ENCODE measurements around the gene ZNF668. TPM values are rescaled to one million over a fixed set of nuclear protein-coding genes. Genes with fewer than 3 reads are reported as not detected.
A peak's percentile ranks its signal among the peaks of the same experiment; 100 is the strongest.

Gene ZNF668
- total and polyA plus RNA-seq, 8 donors: 5.7 to 14.2 (median 10.0) TPM; not detected in 1

GRCh38 chr16:31033709-31034492, 40.1 kb downstream of the ZNF668 start:
- H3K4me1 ChIP-seq: peaks cover 5 to 43% (median 24%) of the 10 kb centered on the region in 4 donors
- DNase-seq: peak; percentile 93 to 96
- intact Hi-C loops (cut with DNase I; ENCODE audit: low total_unique reads): no loop called here
- no peaks in the 10 kb centered on the region for H3K27me3 ChIP-seq
- WGBS, 5 donors: 0 to 1% (median 1%) methylated on average over 40 to 47 of the region's 47 CpGs
- peak overlapping the region; percentile 90 to 99 (median 96) for H3K4me3 ChIP-seq
- peaks cover 24 to 44% (median 40%) of the 10 kb centered on the region in 4 donors for H3K36me3 ChIP-seq
- peak overlapping the region; percentile 86 to 96 (median 92) for H3K27ac ChIP-seq
- TF ChIP-seq POLR2AphosphoS5 (IDR thresholded peaks at IDR 0.05): peak; percentile 47 to 73 (median 65)
- TF ChIP-seq EP300 (IDR thresholded peaks at IDR 0.05): no peak
- H3K9me3 ChIP-seq: no peaks in the 10 kb centered on the region

- 0 to 1% (median 1%) methylated on average over 48 to 75 of the region's 75 CpGs for WGBS, 5 donors
- Histone ChIP-seq H3K4me3 (peak within 1 kb of the TSS; percentile 90 to 99 (median 96)), H3K36me3 (peaks cover 16 to 35% (median 31%) of the 10 kb centered on the region in 4 donors), H3K9me3 (no peaks in the 10 kb centered on the region), H3K4me1 (peaks cover 5 to 43% (median 24%) of the 10 kb centered on the region in 4 donors), H3K27ac (peak within 1 kb of the TSS; percentile 86 to 96 (median 92)), H3K27me3 (no peaks in the 10 kb centered on the region)
- DNase-seq: peak; percentile 99
- TF ChIP-seq EP300 (IDR thresholded peaks at IDR 0.05): no peak
- peak; percentile 71 to 91 (median 77) for TF ChIP-seq POLR2AphosphoS5 (IDR thresholded peaks at IDR 0.05)
- intact Hi-C loops (cut with DNase I; ENCODE audit: low total_unique reads): no loop called here
Measured at GRCh38 chr16:31032736-31033708, 41.0 kb downstream of the ZNF668 start, which contains the start of gene STX4. TSS of gene STX4 (plus strand) at chr16:31033558. CDS start at chr16:31033806, 248 bp downstream.

- Histone ChIP-seq H3K27me3 (no peaks in the 10 kb centered on the region), H3K4me3 (no peak overlapping the region), H3K36me3 (peaks cover 11 to 20% (median 18%) of the 10 kb centered on the region in 4 donors), H3K9me3 (no peaks in the 10 kb centered on the region), H3K4me1 (peaks cover 5 to 35% (median 24%) of the 10 kb centered on the region in 4 donors), H3K27ac (peak overlapping the region in 1 of 5 donors; percentile 92)
- 78 to 86% (median 82%) methylated on average over 4 of the region's 4 CpGs for WGBS, 5 donors
- no peak for DNase-seq
- no peak for TF ChIP-seq EP300 (IDR thresholded peaks at IDR 0.05)
- TF ChIP-seq CTCF (IDR thresholded peaks at IDR 0.05): no peak
- TF ChIP-seq POLR2AphosphoS5 (IDR thresholded peaks at IDR 0.05): no peak
- TF ChIP-seq POLR2A (IDR thresholded peaks at IDR 0.05): no peak
- intact Hi-C loops (cut with DNase I; ENCODE audit: low total_unique reads): no loop called here
Measured at GRCh38 chr16:31031276-31031675, 42.8 kb downstream of the ZNF668 start.

- no peak for DNase-seq
- no peaks in the 10 kb centered on the region for H3K27me3 ChIP-seq
- WGBS, 5 donors: 72 to 88% (median 84%) methylated on average over 4 to 5 of the region's 5 CpGs
- TF ChIP-seq CTCF (IDR thresholded peaks at IDR 0.05): no peak
- no peak for TF ChIP-seq POLR2A (IDR thresholded peaks at IDR 0.05)
- no peak for TF ChIP-seq POLR2AphosphoS5 (IDR thresholded peaks at IDR 0.05)
- TF ChIP-seq EP300 (IDR thresholded peaks at IDR 0.05): no peak
- intact Hi-C loops (cut with DNase I; ENCODE audit: low total_unique reads): no loop called here
- H3K4me3 ChIP-seq: no peak overlapping the region
- no peaks in the 10 kb centered on the region for H3K9me3 ChIP-seq
- H3K36me3 ChIP-seq: no peaks in the 10 kb centered on the region
- no peak overlapping the region for H3K27ac ChIP-seq
- H3K4me1 ChIP-seq: peaks cover under 1 to 16% (median 14%) of the 10 kb centered on the region in 4 donors
Measured at GRCh38 chr16:31029272-31029671, 44.8 kb downstream of the ZNF668 start.

- H3K27me3 ChIP-seq: no peaks in the 10 kb centered on the region
- no peak overlapping the region for H3K27ac ChIP-seq
- DNase-seq: no peak
- no peak overlapping the region for H3K4me3 ChIP-seq
- TF ChIP-seq POLR2A (IDR thresholded peaks at IDR 0.05) (no peak), EP300 (IDR thresholded peaks at IDR 0.05) (no peak), POLR2AphosphoS5 (IDR thresholded peaks at IDR 0.05) (no peak), CTCF (IDR thresholded peaks at IDR 0.05) (no peak)
- intact Hi-C loops (cut with DNase I; ENCODE audit: low total_unique reads): no loop called here
- H3K36me3 ChIP-seq: no peaks in the 10 kb centered on the region
- H3K4me1 ChIP-seq: peaks cover 0 to 14% (median 4%) of the 10 kb centered on the region in 4 donors
- no peaks in the 10 kb centered on the region for H3K9me3 ChIP-seq
- 83 to 88% (median 86%) methylated on average over 5 of the region's 5 CpGs for WGBS, 5 donors
Measured at GRCh38 chr16:31025339-31025738, 48.7 kb downstream of the ZNF668 start.

Measured in stomach (tissue), 9 donors.